K562 (cell line): ENCODE data around the gene CUEDC2.

Source experiments
- MXD1 ChIP-seq: fragments of 250-450 bp; sonication (Bioruptor Pico); IDR thresholded peaks from 2 replicates; pipeline ENCODE4 v1.8.0; 2021; ENCODE audit warnings: borderline replicate concordance, mild to moderate bottlenecking, moderate library complexity; ENCODE audit not compliant: poor library complexity, severe bottlenecking
- POLR2AphosphoS5 ChIP-seq: IDR thresholded peaks from 2 replicates; pipeline ENCODE4 v1.6.1; 2011; ENCODE audit warnings: mild to moderate bottlenecking, low read depth, low read length, moderate library complexity; ENCODE audit not compliant: control insufficient read depth, insufficient read depth
- POLR2B ChIP-seq: fragments of 450-650 bp; IDR thresholded peaks from 2 replicates; pipeline ENCODE4 v1.6.1; 2018; ENCODE audit warnings: low read depth; ENCODE audit not compliant: partially characterized antibody
- ZNF512 ChIP-seq: IDR thresholded peaks from 2 replicates; pipeline ENCODE4 v1.6.1; 2016; ENCODE audit warnings: missing genetic modification characterization, missing compliant biosample characterization

- TF ChIP-seq POLR2B (no peak), MXD1 (CRISPR knock-in tag) (no peak), ZNF512 (tag) (no peak), POLR2AphosphoS5 (no peak)
These were observed 8.2 kb downstream of the CUEDC2 start for GRCh38 chr10:102424145-102424544.
